Mesothelial cell of epicardium (in vitro differentiated cells): Measurements from ENCODE around the gene ASMT. TPM values are rescaled to one million over a fixed set of nuclear protein-coding genes. Genes with fewer than 3 reads are reported as not detected.

Experiments
- DNase-seq, 2 experiments: peaks; one replicate each; pipeline ENCODE4 v3.0.0; 2021; ENCODE audit warnings: low spot score in 2 of 2; ENCODE audit not compliant: unreplicated experiment in 2 of 2
- H3K27ac Mint-ChIP-seq: 2 replicates; pipeline ENCODE4 v1.8.0; 2021; ENCODE audit warnings: mixed read lengths
- H3K27me3 Mint-ChIP-seq: 2 replicates; pipeline ENCODE4 v1.8.0; 2021; ENCODE audit warnings: low read depth, mixed read lengths
- H3K36me3 Mint-ChIP-seq: 2 replicates; pipeline ENCODE4 v1.8.0; 2021; ENCODE audit warnings: mixed read lengths
- H3K4me1 Mint-ChIP-seq: 2 replicates; pipeline ENCODE4 v1.8.0; 2021; ENCODE audit warnings: mixed read lengths
- H3K4me3 Mint-ChIP-seq: 2 replicates; pipeline ENCODE4 v1.8.0; 2021; ENCODE audit warnings: mild to moderate bottlenecking, moderate library complexity, mixed read lengths
- H3K9me3 Mint-ChIP-seq: 2 replicates; pipeline ENCODE4 v1.8.0; 2021; ENCODE audit warnings: mixed read lengths
- CTCF ChIP-seq: fragments of 200-600 bp; sonication (generic); IDR thresholded peaks from one replicate; pipeline ENCODE4 v1.5.0; 2021; ENCODE audit warnings: antibody characterized with exemption; ENCODE audit not compliant: unreplicated experiment
- total RNA-seq: library from RNA; stranded (reverse); gene quantifications from 3 replicates; pipeline ENCODE4 v1.2.1, GENCODE V29; 2021

ASMT gene
- total RNA-seq, 1 donor from 2014 or later: 0.45 TPM

DNA sequence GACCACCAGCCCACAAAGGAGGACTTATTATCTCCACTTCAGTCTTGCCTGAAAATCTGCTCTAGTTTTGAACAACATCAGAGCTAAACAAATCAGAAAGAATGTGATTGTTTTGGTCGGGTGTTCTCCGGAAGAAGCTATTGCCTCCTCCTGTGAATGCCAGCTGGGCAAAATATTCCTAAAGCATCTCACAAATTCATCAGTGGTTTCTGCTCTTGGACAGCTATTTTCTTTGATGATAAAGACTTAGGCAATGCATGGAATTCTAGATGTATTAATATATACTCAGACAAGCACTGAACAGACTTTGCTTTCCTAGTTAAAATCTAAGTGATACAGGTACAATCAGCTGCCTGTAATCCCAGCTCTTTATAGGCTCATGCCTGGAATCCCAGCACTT lies 71.8 kb downstream of the ASMT start:
- H3K27me3 Mint-ChIP-seq: peaks cover 2% of the 10 kb centered on the region
- peak in 1 of 2 experiments; percentile 11 for DNase-seq
- H3K36me3 Mint-ChIP-seq: no peaks in the 10 kb centered on the region

More for the DNA sequence above, 71.8 kb downstream of the ASMT start:
- Mint-ChIP-seq H3K4me3 (no peak overlapping the region), H3K9me3 (no peaks in the 10 kb centered on the region), H3K4me1 (no peaks in the 10 kb centered on the region), H3K27ac (no peak overlapping the region)
- TF ChIP-seq CTCF: no peak

Other genes starting within 250 kb of the ASMT start
- gene SLC25A6, start 222.9 kb upstream of the ASMT start, total RNA-seq: 453 to 469 TPM (median 460 TPM) in 3 replicates
- 30.1 to 31.9 TPM (median 31.2 TPM) in 3 replicates for gene ASMTL, start 162.2 kb upstream of the ASMT start, total RNA-seq
- gene P2RY8, start 77.9 kb upstream of the ASMT start, total RNA-seq: not detected in 3 replicates
- 74.0 to 77.0 TPM (median 74.8 TPM) in 3 replicates for gene AKAP17A, start 23.5 kb upstream of the ASMT start, total RNA-seq